Colonic mucosa (tissue), 4 donors: ENCODE data around the gene NUDT8. TPM values are rescaled to one million over a fixed set of nuclear protein-coding genes. Genes with fewer than 3 reads are reported as not detected.
A peak's percentile ranks its signal among the peaks of the same experiment; 100 is the strongest.

Source experiments
- DNase-seq: peaks from one replicate; pipeline ENCODE4 v3.0.0-alpha.2; 2020
- H3K27ac ChIP-seq: fragments of 200-600 bp; one replicate; pipeline ENCODE4 v1.8.0; 2021
- H3K27me3 ChIP-seq: fragments of 200-600 bp; one replicate; pipeline ENCODE4 v1.8.0; 2021
- H3K36me3 ChIP-seq: fragments of 200-600 bp; one replicate; pipeline ENCODE4 v1.8.0; 2021
- H3K4me1 ChIP-seq: fragments of 200-600 bp; one replicate; pipeline ENCODE4 v1.8.0; 2021; ENCODE audit warnings: mild to moderate bottlenecking
- H3K4me3 ChIP-seq: fragments of 200-600 bp; one replicate; pipeline ENCODE4 v1.8.0; 2021
- H3K9ac ChIP-seq, 2 donors: one replicate each; pipeline ENCODE4 v1.7.0; 2013; ENCODE audit warnings: control low read depth in 2 of 2, low read depth in 2 of 2, low read length in 2 of 2
- H3K9me3 ChIP-seq: fragments of 200-600 bp; one replicate; pipeline ENCODE4 v1.8.0; 2021
- intact Hi-C: fragments of 100-400 bp; cut with DNase I; formaldehyde crosslinking; loops from one replicate; pipeline ENCODE4 v1.14.1; 2022
- total RNA-seq, 2 donors: library from RNA; stranded (reverse); fragmentation: NEBNext Ultra II Directional in 1 of 2; extraction: Animal tissue kit (Norgen Biotek cat#: 25700) in 1 of 2; gene quantifications; one replicate each; pipeline ENCODE4 v1.2.1, GENCODE V29; 2021
- TF ChIP-seq, protein P1 (sequence below): fragments of 200-600 bp; IDR thresholded peaks from one replicate; pipeline ENCODE4 v1.8.0; 2022; ENCODE audit warnings: antibody characterized with exemption, mild to moderate bottlenecking
- donor health status: healthy.
- donor health status: DM: no; HTN: no; CAD: no.
- donor health status: DM: no; HTN: no; CAD: no.

NUDT8 gene
- total RNA-seq, 2 donors from 2014 or later: 35.1 to 52.5 TPM

DNA sequence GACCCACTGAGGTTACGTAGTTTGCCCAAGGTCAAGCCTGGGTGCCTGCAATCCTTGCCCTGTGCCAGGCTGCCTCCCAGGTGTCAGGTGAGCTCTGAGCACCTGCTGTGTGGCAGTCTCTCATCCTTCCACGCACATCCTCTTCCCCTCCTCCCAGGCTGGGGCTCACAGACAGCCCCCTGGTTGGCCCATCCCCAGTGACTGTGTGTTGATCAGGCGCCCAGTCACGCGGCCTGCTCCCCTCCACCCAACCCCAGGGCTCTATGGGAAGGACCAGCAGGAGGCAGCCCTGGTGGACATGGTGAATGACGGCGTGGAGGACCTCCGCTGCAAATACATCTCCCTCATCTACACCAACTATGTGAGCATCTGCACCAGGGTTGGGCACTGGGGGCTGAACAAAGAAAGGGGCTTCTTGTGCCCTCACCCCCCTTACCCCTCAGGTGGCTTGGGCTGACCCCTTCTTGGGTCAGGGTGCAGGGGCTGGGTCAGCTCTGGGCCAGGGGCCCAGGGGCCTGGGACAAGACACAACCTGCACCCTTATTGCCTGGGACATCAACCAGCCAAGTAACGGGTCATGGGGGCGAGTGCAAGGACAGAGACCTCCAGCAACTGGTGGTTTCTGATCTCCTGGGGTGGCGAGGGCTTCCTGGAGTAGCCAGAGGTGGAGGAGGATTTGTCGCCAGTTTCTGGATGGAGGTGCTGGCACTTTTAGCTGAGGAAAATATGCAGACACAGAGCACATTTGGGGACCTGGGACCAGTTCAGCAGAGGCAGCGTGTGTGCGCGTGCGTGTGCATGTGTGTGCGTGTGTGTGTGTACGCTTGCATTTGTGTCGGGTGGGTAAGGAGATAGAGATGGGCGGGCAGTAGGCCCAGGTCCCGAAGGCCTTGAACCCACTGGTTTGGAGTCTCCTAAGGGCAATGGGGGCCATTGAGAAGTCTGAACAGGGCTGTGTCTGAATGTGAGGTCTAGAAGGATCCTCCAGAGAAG, 44.6 kb downstream of the NUDT8 start:
- Histone ChIP-seq H3K36me3 (no peaks in the 10 kb centered on the region), H3K9ac (peak overlapping the region; percentile 91 to 94), H3K4me3 (peak overlapping the region; percentile 81), H3K27ac (peak overlapping the region; percentile 96), H3K27me3 (no peaks in the 10 kb centered on the region), H3K9me3 (no peaks in the 10 kb centered on the region), H3K4me1 (no peaks in the 10 kb centered on the region)
- TF ChIP-seq, protein P1, sequence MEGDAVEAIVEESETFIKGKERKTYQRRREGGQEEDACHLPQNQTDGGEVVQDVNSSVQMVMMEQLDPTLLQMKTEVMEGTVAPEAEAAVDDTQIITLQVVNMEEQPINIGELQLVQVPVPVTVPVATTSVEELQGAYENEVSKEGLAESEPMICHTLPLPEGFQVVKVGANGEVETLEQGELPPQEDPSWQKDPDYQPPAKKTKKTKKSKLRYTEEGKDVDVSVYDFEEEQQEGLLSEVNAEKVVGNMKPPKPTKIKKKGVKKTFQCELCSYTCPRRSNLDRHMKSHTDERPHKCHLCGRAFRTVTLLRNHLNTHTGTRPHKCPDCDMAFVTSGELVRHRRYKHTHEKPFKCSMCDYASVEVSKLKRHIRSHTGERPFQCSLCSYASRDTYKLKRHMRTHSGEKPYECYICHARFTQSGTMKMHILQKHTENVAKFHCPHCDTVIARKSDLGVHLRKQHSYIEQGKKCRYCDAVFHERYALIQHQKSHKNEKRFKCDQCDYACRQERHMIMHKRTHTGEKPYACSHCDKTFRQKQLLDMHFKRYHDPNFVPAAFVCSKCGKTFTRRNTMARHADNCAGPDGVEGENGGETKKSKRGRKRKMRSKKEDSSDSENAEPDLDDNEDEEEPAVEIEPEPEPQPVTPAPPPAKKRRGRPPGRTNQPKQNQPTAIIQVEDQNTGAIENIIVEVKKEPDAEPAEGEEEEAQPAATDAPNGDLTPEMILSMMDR: no peak
- intact Hi-C loops: no loop called here
- no peak for DNase-seq

DNA sequence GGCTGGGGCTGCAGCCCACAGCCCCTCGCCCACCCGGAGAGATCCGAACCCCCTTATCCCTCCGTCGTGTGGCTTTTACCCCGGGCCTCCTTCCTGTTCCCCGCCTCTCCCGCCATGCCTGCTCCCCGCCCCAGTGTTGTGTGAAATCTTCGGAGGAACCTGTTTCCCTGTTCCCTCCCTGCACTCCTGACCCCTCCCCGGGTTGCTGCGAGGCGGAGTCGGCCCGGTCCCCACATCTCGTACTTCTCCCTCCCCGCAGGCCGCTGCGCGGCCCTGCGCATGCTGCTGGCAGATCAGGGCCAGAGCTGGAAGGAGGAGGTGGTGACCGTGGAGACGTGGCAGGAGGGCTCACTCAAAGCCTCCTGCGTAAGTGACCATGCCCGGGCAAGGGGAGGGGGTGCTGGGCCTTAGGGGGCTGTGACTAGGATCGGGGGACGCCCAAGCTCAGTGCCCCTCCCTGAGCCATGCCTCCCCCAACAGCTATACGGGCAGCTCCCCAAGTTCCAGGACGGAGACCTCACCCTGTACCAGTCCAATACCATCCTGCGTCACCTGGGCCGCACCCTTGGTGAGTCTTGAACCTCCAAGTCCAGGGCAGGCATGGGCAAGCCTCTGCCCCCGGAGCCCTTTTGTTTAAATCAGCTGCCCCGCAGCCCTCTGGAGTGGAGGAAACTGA, 45.4 kb downstream of the NUDT8 start:
- Histone ChIP-seq H3K9me3 (no peaks in the 10 kb centered on the region), H3K9ac (peak overlapping the region; percentile 91 to 94), H3K36me3 (no peaks in the 10 kb centered on the region), H3K4me3 (peak overlapping the region; percentile 81), H3K27ac (peak overlapping the region; percentile 96), H3K27me3 (no peaks in the 10 kb centered on the region), H3K4me1 (no peaks in the 10 kb centered on the region)
- TF ChIP-seq, protein P1: no peak
- peak; percentile 88 for DNase-seq
- intact Hi-C loops: no loop called here

DNA sequence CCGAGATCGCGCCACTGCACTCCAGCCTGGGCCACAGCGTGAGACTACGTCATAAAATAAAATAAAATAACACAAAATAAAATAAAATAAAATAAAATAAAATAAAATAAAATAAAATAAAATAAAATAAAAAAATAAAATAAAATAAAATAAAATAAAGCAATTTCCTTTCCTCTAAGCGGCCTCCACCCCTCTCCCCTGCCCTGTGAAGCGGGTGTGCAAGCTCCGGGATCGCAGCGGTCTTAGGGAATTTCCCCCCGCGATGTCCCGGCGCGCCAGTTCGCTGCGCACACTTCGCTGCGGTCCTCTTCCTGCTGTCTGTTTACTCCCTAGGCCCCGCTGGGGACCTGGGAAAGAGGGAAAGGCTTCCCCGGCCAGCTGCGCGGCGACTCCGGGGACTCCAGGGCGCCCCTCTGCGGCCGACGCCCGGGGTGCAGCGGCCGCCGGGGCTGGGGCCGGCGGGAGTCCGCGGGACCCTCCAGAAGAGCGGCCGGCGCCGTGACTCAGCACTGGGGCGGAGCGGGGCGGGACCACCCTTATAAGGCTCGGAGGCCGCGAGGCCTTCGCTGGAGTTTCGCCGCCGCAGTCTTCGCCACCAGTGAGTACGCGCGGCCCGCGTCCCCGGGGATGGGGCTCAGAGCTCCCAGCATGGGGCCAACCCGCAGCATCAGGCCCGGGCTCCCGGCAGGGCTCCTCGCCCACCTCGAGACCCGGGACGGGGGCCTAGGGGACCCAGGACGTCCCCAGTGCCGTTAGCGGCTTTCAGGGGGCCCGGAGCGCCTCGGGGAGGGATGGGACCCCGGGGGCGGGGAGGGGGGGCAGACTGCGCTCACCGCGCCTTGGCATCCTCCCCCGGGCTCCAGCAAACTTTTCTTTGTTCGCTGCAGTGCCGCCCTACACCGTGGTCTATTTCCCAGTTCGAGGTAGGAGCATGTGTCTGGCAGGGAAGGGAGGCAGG, 46.2 kb downstream of the NUDT8 start, which contains the start of gene GSTP1:
Gene GSTP1 (plus strand): TSS at position 566 of the 958 bp plus-strand sequence. CDS start 32 bp downstream, at position 598.
- intact Hi-C loops: no loop called here
- H3K9me3 ChIP-seq: no peaks in the 10 kb centered on the region
- no peaks in the 10 kb centered on the region for H3K27me3 ChIP-seq
- H3K27ac ChIP-seq: peak within 1 kb of the TSS; percentile 96
- H3K36me3 ChIP-seq: no peaks in the 10 kb centered on the region
- H3K4me3 ChIP-seq: peak within 1 kb of the TSS; percentile 81
- DNase-seq: peak; percentile 90
- peak within 1 kb of the TSS; percentile 91 to 94 for H3K9ac ChIP-seq
- no peaks in the 10 kb centered on the region for H3K4me1 ChIP-seq
- TF ChIP-seq, protein P1: peak; percentile 51

DNA sequence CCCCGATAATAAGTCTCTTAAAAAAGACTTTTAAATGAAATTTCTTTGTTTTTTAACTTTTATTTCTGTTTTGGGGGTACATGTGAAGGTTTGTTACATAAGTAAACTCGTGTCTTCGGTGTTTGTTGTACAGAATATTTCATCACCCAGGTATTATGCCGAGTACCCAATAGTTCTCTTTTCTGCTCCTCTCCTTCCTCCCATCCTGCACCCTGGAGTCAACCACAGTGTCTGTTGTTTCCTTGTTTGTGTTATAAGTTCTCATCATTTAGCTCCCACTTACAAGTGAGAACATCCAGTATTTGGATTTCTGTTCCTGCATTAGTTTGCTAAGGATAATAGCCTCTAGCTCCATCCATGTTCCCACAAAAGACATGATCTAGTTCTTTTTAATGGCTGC, 47.7 kb downstream of the NUDT8 start:
- TF ChIP-seq, protein P1: no peak
- no peak overlapping the region for H3K27ac ChIP-seq
- no peaks in the 10 kb centered on the region for H3K27me3 ChIP-seq
- H3K36me3 ChIP-seq: no peaks in the 10 kb centered on the region
- intact Hi-C loops: no loop called here
- H3K4me3 ChIP-seq: no peak overlapping the region
- no peaks in the 10 kb centered on the region for H3K9me3 ChIP-seq
- no peaks in the 10 kb centered on the region for H3K4me1 ChIP-seq
- no peak overlapping the region for H3K9ac ChIP-seq
- DNase-seq: no peak
